Pons (tissue), 1 donor: ENCODE measurements around the gene BAZ1A.

ENCODE experiments used
- DNase-seq: peaks from one replicate; pipeline ENCODE4 v3.0.0-alpha.2; 2016; ENCODE audit warnings: low spot score

BAZ1A gene

GRCh38 chr14:34718750-34719304 lies 156.3 kb downstream of the BAZ1A start:
- DNase-seq = no peak

- DNase-seq = no peak
Observed at GRCh38 chr14:34715127-34715863, 159.9 kb downstream of the BAZ1A start.

- peak; percentile 81 for DNase-seq
Observed at GRCh38 chr14:34714320-34715126, 160.6 kb downstream of the BAZ1A start, which contains the start of gene CFL2. TSS of gene CFL2 (minus strand) at chr14:34714593. CDS start at chr14:34714540, 53 bp downstream.

DNA sequence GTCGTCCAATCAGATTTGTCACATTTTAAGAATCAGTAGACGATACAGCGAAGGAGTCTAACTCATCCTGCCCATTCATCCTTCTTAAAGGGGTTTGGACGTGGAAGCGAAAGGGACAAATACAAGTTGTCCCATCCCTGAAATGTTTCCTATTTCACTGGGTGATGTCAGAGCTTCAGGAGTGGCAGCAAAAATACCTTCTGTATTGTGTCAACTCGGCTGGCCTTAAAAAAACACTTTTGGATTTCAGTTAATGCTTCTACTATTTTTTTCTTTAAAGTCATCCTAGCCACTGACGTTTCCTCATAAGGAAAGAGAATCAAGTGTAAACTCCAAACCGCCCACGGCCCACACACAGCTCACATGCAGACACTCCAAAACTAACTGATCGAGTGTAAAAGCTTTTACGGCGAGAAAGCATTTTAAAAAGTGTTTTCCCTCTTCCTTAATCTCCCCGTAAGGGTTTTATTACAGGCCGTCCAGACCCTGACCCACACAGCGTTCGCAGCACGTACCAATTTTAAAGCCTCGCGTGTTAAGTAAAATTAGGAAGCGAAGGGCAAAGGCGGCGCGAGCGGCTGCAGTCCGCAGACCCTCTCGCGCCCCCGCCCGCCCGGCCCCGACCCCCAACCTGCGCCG lies 161.4 kb downstream of the BAZ1A start:
- peak; percentile 80 for DNase-seq

DNA sequence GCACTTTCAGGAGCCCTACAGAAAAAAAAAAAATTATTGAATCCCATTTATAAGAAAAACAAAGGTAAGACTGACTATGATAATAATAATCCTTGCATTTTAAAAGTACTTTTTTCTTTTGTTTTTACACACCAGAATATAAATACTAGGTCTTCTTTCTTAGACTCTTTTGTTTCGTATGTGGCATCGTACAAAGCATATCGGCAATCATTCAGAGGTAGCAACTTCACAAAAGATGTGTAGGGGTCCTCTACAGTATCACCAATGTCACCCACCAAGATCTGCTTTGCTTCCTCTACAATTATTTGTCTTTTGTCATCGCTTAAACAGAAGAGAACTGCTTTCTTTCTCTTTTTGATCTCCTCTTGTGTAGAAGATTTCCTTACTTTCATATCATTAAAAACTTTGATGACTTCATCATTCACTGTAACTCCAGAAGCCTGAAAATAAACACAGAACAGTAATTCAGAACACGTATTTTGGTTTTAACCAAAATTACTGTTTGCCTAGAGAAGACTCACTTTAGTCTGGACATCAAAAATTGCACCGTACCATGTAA lies 162.0 kb downstream of the BAZ1A start:
- DNase-seq = peak; percentile 54

GRCh38 chr14:34711796-34712712 lies 163.1 kb downstream of the BAZ1A start:
- DNase-seq = peak; percentile 52

- DNase-seq = peak; percentile 86
Observed at GRCh38 chr14:34711169-34711568, 164.0 kb downstream of the BAZ1A start.

GRCh38 chr14:34710744-34711143 lies 164.4 kb downstream of the BAZ1A start:
- peak; percentile 30 for DNase-seq

GRCh38 chr14:34710006-34710405 lies 165.2 kb downstream of the BAZ1A start:
- DNase-seq = peak; percentile 63

DNA sequence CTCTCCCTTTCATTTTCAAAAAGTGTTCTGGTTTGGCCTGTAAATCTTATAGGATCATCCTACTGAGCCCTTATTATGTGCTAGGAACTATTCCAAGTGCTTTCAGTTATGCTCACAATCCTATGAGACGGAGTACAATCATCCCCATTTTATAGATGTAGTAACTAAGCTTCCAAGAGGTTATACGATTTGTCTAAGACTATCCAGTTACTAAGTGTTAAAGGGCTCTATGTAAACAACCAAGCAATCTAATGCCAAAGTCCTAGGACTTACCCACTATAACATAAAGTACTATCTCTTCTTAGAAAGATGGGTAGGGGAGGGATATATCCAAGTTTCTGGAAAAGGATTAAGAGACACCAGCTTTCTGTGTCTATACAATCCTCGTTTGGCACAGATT lies 167.4 kb downstream of the BAZ1A start:
- DNase-seq = no peak
